ENCODE results near the gene PNMA6F.

PNMA6F gene

GRCh38 chrX:153319295-153320046, 2.1 kb downstream of the PNMA6F start:
- no peak overlapping the region for H3K9ac ChIP-seq (ENCODE audit: low read depth, low read length)
- H3K4me1 ChIP-seq (ENCODE audit: insufficient read depth, low read length): no peaks in the 10 kb centered on the region
- no peaks in the 10 kb centered on the region for H3K36me3 ChIP-seq (ENCODE audit: insufficient read depth, low read length)
- no peaks in the 10 kb centered on the region for H3K9me3 ChIP-seq (ENCODE audit: control insufficient read depth, insufficient read depth, low read length)

- Histone ChIP-seq H3K9ac (ENCODE audit: low read depth, low read length) (no peak overlapping the region), H3K4me1 (ENCODE audit: insufficient read depth, low read length) (no peaks in the 10 kb centered on the region), H3K36me3 (ENCODE audit: insufficient read depth, low read length) (no peaks in the 10 kb centered on the region), H3K9me3 (ENCODE audit: control insufficient read depth, insufficient read depth, low read length) (no peaks in the 10 kb centered on the region)
Observed at GRCh38 chrX:153318811-153319210, 2.8 kb downstream of the PNMA6F start.

GRCh38 chrX:153317996-153318722, 3.4 kb downstream of the PNMA6F start:
- H3K9ac ChIP-seq (ENCODE audit: low read depth, low read length): no peak overlapping the region
- H3K36me3 ChIP-seq (ENCODE audit: insufficient read depth, low read length): no peaks in the 10 kb centered on the region
- H3K9me3 ChIP-seq (ENCODE audit: control insufficient read depth, insufficient read depth, low read length): no peaks in the 10 kb centered on the region
- H3K4me1 ChIP-seq (ENCODE audit: insufficient read depth, low read length): no peaks in the 10 kb centered on the region

- Histone ChIP-seq H3K9ac (ENCODE audit: low read depth, low read length) (no peak overlapping the region), H3K9me3 (ENCODE audit: control insufficient read depth, insufficient read depth, low read length) (no peaks in the 10 kb centered on the region), H3K4me1 (ENCODE audit: insufficient read depth, low read length) (no peaks in the 10 kb centered on the region), H3K36me3 (ENCODE audit: insufficient read depth, low read length) (no peaks in the 10 kb centered on the region)
Observed at GRCh38 chrX:153317306-153317705, 4.3 kb downstream of the PNMA6F start.

GRCh38 chrX:153312842-153313241, 8.7 kb downstream of the PNMA6F start:
- Histone ChIP-seq H3K9me3 (ENCODE audit: control insufficient read depth, insufficient read depth, low read length) (no peaks in the 10 kb centered on the region), H3K36me3 (ENCODE audit: insufficient read depth, low read length) (no peaks in the 10 kb centered on the region), H3K4me1 (ENCODE audit: insufficient read depth, low read length) (no peaks in the 10 kb centered on the region), H3K9ac (ENCODE audit: low read depth, low read length) (no peak overlapping the region)

- H3K9me3 ChIP-seq (ENCODE audit: control insufficient read depth, insufficient read depth, low read length): no peaks in the 10 kb centered on the region
- H3K9ac ChIP-seq (ENCODE audit: low read depth, low read length): no peak overlapping the region
- H3K4me1 ChIP-seq (ENCODE audit: insufficient read depth, low read length): no peaks in the 10 kb centered on the region
- H3K36me3 ChIP-seq (ENCODE audit: insufficient read depth, low read length): no peaks in the 10 kb centered on the region
Observed at GRCh38 chrX:153312041-153312440, 9.5 kb downstream of the PNMA6F start.

- no peaks in the 10 kb centered on the region for H3K36me3 ChIP-seq (ENCODE audit: insufficient read depth, low read length)
- H3K9ac ChIP-seq (ENCODE audit: low read depth, low read length): no peak overlapping the region
- H3K9me3 ChIP-seq (ENCODE audit: control insufficient read depth, insufficient read depth, low read length): no peaks in the 10 kb centered on the region
- no peaks in the 10 kb centered on the region for H3K4me1 ChIP-seq (ENCODE audit: insufficient read depth, low read length)
Observed at GRCh38 chrX:153310901-153311300, 10.7 kb downstream of the PNMA6F start.

- Histone ChIP-seq H3K9ac (ENCODE audit: low read depth, low read length) (no peak overlapping the region), H3K4me1 (ENCODE audit: insufficient read depth, low read length) (no peaks in the 10 kb centered on the region), H3K36me3 (ENCODE audit: insufficient read depth, low read length) (no peaks in the 10 kb centered on the region), H3K9me3 (ENCODE audit: control insufficient read depth, insufficient read depth, low read length) (no peaks in the 10 kb centered on the region)
Observed at GRCh38 chrX:153307276-153308178, 14.0 kb downstream of the PNMA6F start.

- no peak overlapping the region for H3K9ac ChIP-seq (ENCODE audit: low read depth, low read length)
- no peaks in the 10 kb centered on the region for H3K9me3 ChIP-seq (ENCODE audit: control insufficient read depth, insufficient read depth, low read length)
- no peaks in the 10 kb centered on the region for H3K36me3 ChIP-seq (ENCODE audit: insufficient read depth, low read length)
- no peaks in the 10 kb centered on the region for H3K4me1 ChIP-seq (ENCODE audit: insufficient read depth, low read length)
Observed at GRCh38 chrX:153306527-153307115, 14.9 kb downstream of the PNMA6F start.

- H3K9me3 ChIP-seq (ENCODE audit: control insufficient read depth, insufficient read depth, low read length): no peaks in the 10 kb centered on the region
- no peaks in the 10 kb centered on the region for H3K4me1 ChIP-seq (ENCODE audit: insufficient read depth, low read length)
- H3K36me3 ChIP-seq (ENCODE audit: insufficient read depth, low read length): no peaks in the 10 kb centered on the region
- no peak overlapping the region for H3K9ac ChIP-seq (ENCODE audit: low read depth, low read length)
Observed at GRCh38 chrX:153305972-153306371, 15.6 kb downstream of the PNMA6F start.

GRCh38 chrX:153304988-153305736, 16.4 kb downstream of the PNMA6F start:
- Histone ChIP-seq H3K9ac (ENCODE audit: low read depth, low read length) (no peak overlapping the region), H3K36me3 (ENCODE audit: insufficient read depth, low read length) (no peaks in the 10 kb centered on the region), H3K9me3 (ENCODE audit: control insufficient read depth, insufficient read depth, low read length) (no peaks in the 10 kb centered on the region), H3K4me1 (ENCODE audit: insufficient read depth, low read length) (no peaks in the 10 kb centered on the region)

GRCh38 chrX:153303276-153304262, 18.0 kb downstream of the PNMA6F start:
- no peaks in the 10 kb centered on the region for H3K9me3 ChIP-seq (ENCODE audit: control insufficient read depth, insufficient read depth, low read length)
- no peaks in the 10 kb centered on the region for H3K36me3 ChIP-seq (ENCODE audit: insufficient read depth, low read length)
- H3K9ac ChIP-seq (ENCODE audit: low read depth, low read length): no peak overlapping the region
- no peaks in the 10 kb centered on the region for H3K4me1 ChIP-seq (ENCODE audit: insufficient read depth, low read length)

GRCh38 chrX:153302796-153303195, 18.8 kb downstream of the PNMA6F start:
- Histone ChIP-seq H3K36me3 (ENCODE audit: insufficient read depth, low read length) (no peaks in the 10 kb centered on the region), H3K4me1 (ENCODE audit: insufficient read depth, low read length) (no peaks in the 10 kb centered on the region), H3K9me3 (ENCODE audit: control insufficient read depth, insufficient read depth, low read length) (no peaks in the 10 kb centered on the region), H3K9ac (ENCODE audit: low read depth, low read length) (no peak overlapping the region)
